Measurements from ENCODE around the gene LIN28A. TPM values are rescaled to one million over a fixed set of nuclear protein-coding genes. Genes with fewer than 3 reads are reported as not detected.

Gene LIN28A
- total RNA-seq, 3 donors from 2014 or later (not counting 1 experiment from before 2014, with no cell fraction given) = not detected

DNA sequence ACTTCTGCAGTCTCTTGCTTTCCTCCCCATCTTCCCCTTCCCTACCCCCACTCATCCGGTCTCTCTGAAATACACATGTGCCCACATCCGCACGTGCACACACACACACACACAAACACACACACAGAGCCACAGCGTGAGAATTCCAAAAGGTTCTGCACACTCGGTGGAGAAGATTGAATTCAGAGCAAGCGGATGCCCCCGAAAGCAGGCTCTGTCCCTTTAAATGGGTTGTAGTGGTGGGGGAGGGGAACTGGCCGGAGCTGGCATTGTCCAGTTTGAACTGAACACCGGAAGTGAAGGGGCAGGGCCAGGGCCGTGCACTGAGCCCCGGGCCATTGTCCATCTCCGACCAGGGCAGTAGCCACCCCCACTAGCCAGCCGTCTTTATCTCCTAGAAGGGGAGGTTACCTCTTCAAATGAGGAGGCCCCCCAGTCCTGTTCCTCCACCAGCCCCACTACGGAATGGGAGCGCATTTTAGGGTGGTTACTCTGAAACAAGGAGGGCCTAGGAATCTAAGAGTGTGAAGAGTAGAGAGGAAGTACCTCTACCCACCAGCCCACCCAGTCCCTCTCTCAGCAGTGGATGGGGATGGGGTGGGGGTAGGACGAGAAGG is 1.3 kb upstream of the LIN28A start:
- no peak for TF ChIP-seq CTCF (IDR thresholded peaks at IDR 0.05)
- Histone ChIP-seq H3K36me3 (ENCODE audit: control insufficient read depth, insufficient read depth, low read length) (no peaks in the 10 kb centered on the region), H3K4me1 (ENCODE audit: control insufficient read depth, insufficient read depth, low read length) (peaks cover 12% of the 10 kb centered on the region), H3K27me3 (ENCODE audit: control insufficient read depth, insufficient read depth, low read length) (peaks cover 50% of the 10 kb centered on the region), H3K9me3 (ENCODE audit: control insufficient read depth, insufficient read depth, low read length) (no peaks in the 10 kb centered on the region), H3K27ac (ENCODE audit: low read length) (no peak overlapping the region), H3K4me3 (ENCODE audit: low read length) (no peak overlapping the region)
- no peak for ATAC-seq
- Mint-ChIP-seq H3K4me1 (peaks cover 9 to 29% of the 10 kb centered on the region in 2 donors), H3K27me3 (ENCODE audit: low read depth in 2 of 2) (peaks cover 56 to 67% of the 10 kb centered on the region in 2 donors), H3K9me3 (no peaks in the 10 kb centered on the region), H3K36me3 (no peaks in the 10 kb centered on the region), H3K4me3 (peak overlapping the region; percentile 21), H3K27ac (no peak overlapping the region)
- intact Hi-C loops (cut with micrococcal nuclease) = no loop called here
- peak in 1 of 2 donors; percentile 42 for DNase-seq
- 8% methylated on average over 12 of the region's 16 CpGs for WGBS (ENCODE audit: insufficient coverage)

DNA sequence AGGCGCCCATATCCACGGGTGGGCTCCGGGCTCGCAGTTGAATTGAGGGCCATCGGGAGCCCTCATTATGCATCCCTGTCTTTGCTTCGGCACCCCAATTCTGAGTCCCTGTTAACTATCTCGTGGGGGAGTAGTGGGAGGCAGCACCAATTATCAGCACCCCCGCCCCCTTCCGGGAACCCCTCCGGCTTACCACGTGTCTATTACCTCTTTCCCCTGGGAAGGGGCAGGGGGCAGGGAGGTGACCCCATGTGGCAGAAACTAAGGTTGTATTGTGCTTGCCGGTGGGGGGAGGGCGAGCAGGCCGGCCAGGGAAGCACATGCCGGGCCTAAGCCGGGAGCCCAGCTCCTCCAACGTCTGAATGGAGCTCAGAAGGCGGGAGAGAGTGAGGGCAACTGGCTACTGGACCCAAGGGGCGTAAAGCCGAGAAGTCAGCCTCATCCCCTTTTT is 1.0 kb downstream of the LIN28A start:
- peaks cover 12% of the 10 kb centered on the region for H3K4me1 ChIP-seq (ENCODE audit: control insufficient read depth, insufficient read depth, low read length)
- H3K4me3 ChIP-seq (ENCODE audit: low read length) = no peak overlapping the region
- Mint-ChIP-seq H3K36me3 (no peaks in the 10 kb centered on the region), H3K4me1 (peaks cover 9 to 29% of the 10 kb centered on the region in 2 donors), H3K27ac (no peak overlapping the region), H3K4me3 (no peak overlapping the region), H3K9me3 (no peaks in the 10 kb centered on the region), H3K27me3 (ENCODE audit: low read depth in 2 of 2) (peaks cover 52 to 68% of the 10 kb centered on the region in 2 donors)
- intact Hi-C loops (cut with micrococcal nuclease) = loop anchor here (10.0 kb wide), 1 partner anchor 47 kb away; no protein-coding TSS in a partner anchor
- DNase-seq = no peak
- WGBS (ENCODE audit: insufficient coverage) = 21% methylated on average over 18 of the region's 20 CpGs
- no peak for TF ChIP-seq CTCF (IDR thresholded peaks at IDR 0.05)
- H3K27ac ChIP-seq (ENCODE audit: low read length) = no peak overlapping the region
- no peaks in the 10 kb centered on the region for H3K36me3 ChIP-seq (ENCODE audit: control insufficient read depth, insufficient read depth, low read length)
- H3K27me3 ChIP-seq (ENCODE audit: control insufficient read depth, insufficient read depth, low read length) = peaks cover 56% of the 10 kb centered on the region
- no peak for ATAC-seq
- no peaks in the 10 kb centered on the region for H3K9me3 ChIP-seq (ENCODE audit: control insufficient read depth, insufficient read depth, low read length)

- no peak for DNase-seq
- no peak overlapping the region for H3K27ac ChIP-seq (ENCODE audit: low read length)
- WGBS (ENCODE audit: insufficient coverage) = 29% methylated on average over 9 of the region's 9 CpGs
- TF ChIP-seq CTCF (IDR thresholded peaks at IDR 0.05) = no peak
- peaks cover 9 to 29% of the 10 kb centered on the region in 2 donors for H3K4me1 Mint-ChIP-seq
- H3K27ac Mint-ChIP-seq = no peak overlapping the region
- no peak overlapping the region for H3K4me3 Mint-ChIP-seq
- H3K27me3 Mint-ChIP-seq (ENCODE audit: low read depth in 2 of 2) = peaks cover 50 to 66% of the 10 kb centered on the region in 2 donors
- no peaks in the 10 kb centered on the region for H3K36me3 Mint-ChIP-seq
- peaks cover 12% of the 10 kb centered on the region for H3K4me1 ChIP-seq (ENCODE audit: control insufficient read depth, insufficient read depth, low read length)
- no peak overlapping the region for H3K4me3 ChIP-seq (ENCODE audit: low read length)
- H3K36me3 ChIP-seq (ENCODE audit: control insufficient read depth, insufficient read depth, low read length) = no peaks in the 10 kb centered on the region
- peaks cover 56% of the 10 kb centered on the region for H3K27me3 ChIP-seq (ENCODE audit: control insufficient read depth, insufficient read depth, low read length)
- H3K9me3 ChIP-seq (ENCODE audit: control insufficient read depth, insufficient read depth, low read length) = no peaks in the 10 kb centered on the region
- no peak for ATAC-seq
- intact Hi-C loops (cut with micrococcal nuclease) = loop anchor here (10.0 kb wide), 1 partner anchor 48 kb away; no protein-coding TSS in a partner anchor
- H3K9me3 Mint-ChIP-seq = no peaks in the 10 kb centered on the region
Observed at GRCh38 chr1:26412180-26412840, 1.7 kb downstream of the LIN28A start.

Data from natural killer cell (primary cell).